CD1c-positive myeloid dendritic cell (primary cell): ENCODE results near the gene ATP2B3.

Source experiments
- DNase-seq: peaks from one replicate; pipeline ENCODE4 v3.0.0-alpha.2; 2016; ENCODE audit errors: extremely low spot score

Gene ATP2B3

DNA sequence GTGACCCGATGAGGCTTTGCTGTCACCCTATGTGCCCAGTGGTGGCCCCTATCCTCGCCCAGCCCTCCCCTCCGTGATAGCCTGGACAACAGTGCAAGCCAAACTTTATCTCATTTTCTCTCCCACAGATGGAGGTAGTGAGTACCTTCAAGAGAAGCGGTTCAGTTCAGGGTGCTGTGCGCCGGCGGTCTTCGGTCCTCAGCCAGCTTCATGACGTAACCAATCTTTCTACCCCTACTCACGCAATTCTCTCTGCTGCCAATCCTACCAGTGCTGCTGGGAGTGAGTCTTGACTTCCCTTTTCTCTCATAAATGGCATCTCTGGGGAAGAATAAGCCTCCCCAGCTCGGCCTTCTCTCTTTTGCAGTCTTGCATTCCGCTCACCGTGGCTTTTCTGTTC is 52.0 kb downstream of the ATP2B3 start:
- peak; percentile 67 for DNase-seq

GRCh38 chrX:153571534-153571908 is 54.1 kb downstream of the ATP2B3 start:
- no peak for DNase-seq

DNA sequence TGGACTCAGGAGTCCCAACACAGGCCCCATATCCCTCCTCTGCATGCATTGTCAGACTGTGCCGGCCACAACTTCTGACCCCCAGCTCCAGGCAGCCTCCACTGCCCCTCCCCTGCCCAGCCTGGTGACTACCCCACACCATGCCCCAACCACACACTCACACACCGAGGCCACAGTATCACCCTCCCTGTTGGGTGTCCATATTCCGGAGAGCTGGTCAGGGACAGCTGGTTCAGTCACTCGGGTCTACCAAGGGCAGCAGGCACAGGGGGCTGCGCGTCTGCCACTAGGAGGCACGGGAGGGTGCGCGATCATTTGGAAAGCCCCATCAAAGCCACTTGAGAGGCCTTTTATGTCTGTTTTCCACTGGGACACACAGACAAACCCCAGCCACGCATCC is 55.2 kb downstream of the ATP2B3 start:
- DNase-seq = no peak

GRCh38 chrX:153573984-153574383 is 56.5 kb downstream of the ATP2B3 start:
- DNase-seq = no peak

GRCh38 chrX:153576239-153576870 is 58.9 kb downstream of the ATP2B3 start:
- no peak for DNase-seq

DNA sequence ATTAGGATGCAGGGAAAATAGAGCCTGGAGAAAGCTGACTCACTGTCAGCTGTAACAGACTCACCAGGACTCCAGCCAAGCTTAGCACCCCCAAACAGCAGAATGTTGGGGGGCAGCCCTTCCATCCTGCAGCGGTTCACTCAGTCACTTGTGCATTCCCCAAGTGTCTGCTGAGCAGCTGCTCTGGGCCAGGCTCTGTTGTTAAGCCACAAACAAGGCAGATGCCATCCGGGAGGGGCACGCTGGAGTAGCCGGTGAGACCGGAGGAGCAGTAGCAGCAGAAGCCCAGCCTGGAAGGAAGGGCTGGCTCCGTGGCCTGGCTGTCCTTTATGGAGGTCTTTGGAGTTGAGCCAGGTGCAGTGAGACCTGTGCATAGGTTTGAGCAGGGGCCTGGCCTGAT is 59.5 kb downstream of the ATP2B3 start:
- DNase-seq = no peak

- DNase-seq = no peak
Measured at GRCh38 chrX:153578200-153578835, 60.9 kb downstream of the ATP2B3 start.

- DNase-seq = no peak
Measured at GRCh38 chrX:153578889-153579288, 61.4 kb downstream of the ATP2B3 start.

DNA sequence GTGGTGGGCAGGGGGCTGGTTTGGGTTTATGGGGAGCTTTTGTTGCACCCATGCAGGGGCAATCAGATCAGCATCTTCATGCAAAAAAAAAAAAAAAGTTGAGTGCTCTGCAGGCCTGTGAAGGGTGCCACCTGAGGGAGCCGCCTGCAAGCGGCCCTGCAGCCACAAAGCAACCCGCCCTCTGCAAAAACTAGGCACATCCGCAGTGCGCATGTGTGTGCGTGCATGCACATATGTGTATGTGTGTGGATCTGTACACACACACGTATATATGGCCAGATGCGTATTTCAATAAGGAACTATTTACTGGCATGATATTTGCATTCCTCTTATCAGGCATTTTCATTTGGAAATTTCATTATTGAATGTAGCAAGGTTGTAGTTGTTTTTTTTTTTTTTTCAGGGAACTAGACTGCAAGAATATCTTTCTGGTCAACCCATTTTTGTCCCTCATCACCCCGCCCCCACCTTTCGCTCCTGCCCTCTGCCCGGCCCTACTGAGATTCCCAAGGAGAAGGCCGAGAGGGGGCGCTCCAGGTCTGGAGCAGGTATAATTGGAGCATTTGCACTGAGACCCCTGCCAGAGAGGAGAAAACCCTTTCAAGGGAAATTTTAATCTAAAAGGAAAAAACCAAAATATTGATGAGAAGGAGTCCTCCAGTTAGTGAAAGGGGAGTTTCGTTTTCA is 63.4 kb downstream of the ATP2B3 start:
- DNase-seq = no peak

GRCh38 chrX:153582896-153583295 is 65.5 kb downstream of the ATP2B3 start:
- peak; percentile 70 for DNase-seq

DNA sequence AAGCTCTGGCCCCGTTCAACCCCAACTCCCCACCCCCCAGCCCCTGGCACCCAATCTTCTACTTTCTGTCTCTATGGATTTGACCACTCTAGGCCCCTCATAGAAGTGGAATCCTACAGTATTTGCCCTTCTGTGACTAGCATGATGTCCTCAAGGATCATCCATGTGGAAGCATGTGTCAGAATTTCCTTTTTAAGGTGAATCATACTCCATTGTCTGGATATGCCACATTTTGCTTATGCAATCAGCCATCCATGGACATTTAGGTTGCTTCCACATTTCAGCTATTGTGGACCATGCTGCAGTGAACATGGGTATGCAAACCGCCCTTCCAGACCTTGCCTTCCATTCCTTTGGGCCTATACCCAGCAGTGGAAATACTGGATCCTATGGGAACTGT is 66.0 kb downstream of the ATP2B3 start:
- DNase-seq = no peak

GRCh38 chrX:153585827-153586226 is 68.4 kb downstream of the ATP2B3 start:
- DNase-seq = no peak

DNA sequence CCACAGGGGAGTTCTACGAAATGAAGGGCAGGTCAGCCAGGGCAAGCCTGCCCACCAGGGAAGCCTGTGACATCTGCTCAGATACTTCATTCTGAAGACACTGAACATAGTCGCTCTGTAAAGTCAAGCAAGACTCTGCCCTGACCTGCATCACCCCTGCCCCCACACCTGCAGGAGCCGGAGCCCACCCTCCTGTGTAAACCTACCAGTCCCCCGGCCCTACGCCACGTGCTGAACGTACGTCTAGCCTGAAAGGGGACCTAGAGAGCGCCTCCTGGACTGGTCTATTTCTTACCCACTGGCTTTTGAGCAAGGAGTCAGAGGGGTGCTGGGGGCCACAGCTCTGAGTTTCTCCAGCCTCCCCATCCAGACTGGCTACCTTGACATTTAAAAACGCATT is 69.9 kb downstream of the ATP2B3 start:
- no peak for DNase-seq

DNA sequence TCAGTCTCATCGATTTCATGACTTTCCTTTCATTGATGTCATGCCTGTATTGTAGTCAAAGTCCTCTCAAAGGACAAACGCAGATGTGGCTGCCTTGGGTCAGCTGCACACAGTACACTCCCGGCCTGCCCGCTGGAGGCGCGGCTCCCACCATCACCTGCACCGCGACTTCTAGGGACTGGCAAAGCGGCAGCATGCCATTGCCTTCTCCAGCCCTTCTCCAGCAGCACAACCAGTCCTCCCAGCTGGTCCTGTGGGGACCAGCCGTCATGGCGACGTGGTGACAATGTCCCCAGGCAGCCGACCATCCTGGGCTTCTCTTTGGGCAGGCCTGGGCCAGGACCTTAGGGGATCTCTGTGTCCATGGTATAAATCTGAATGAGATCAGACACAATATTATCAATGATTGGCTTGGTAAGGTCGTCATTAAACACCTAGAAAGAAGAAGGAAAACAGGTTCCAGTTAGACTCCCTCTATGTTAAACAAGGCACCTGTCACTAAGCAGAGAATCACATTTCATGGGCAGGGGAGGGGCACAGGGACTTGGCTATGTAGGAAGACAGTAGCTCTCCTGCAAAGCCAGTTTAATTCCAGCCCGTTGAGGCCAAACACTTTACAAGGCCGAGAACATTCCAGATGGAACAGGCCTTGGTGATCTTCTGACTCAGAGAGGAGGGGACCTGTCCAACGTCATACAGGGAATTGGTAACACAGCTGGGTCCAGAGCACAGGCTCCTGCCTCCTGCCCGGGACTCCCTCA is 70.8 kb downstream of the ATP2B3 start:
- DNase-seq = no peak

GRCh38 chrX:153588782-153589446 is 71.5 kb downstream of the ATP2B3 start:
- no peak for DNase-seq

GRCh38 chrX:153590961-153591956 is 73.8 kb downstream of the ATP2B3 start:
- no peak for DNase-seq

DNA sequence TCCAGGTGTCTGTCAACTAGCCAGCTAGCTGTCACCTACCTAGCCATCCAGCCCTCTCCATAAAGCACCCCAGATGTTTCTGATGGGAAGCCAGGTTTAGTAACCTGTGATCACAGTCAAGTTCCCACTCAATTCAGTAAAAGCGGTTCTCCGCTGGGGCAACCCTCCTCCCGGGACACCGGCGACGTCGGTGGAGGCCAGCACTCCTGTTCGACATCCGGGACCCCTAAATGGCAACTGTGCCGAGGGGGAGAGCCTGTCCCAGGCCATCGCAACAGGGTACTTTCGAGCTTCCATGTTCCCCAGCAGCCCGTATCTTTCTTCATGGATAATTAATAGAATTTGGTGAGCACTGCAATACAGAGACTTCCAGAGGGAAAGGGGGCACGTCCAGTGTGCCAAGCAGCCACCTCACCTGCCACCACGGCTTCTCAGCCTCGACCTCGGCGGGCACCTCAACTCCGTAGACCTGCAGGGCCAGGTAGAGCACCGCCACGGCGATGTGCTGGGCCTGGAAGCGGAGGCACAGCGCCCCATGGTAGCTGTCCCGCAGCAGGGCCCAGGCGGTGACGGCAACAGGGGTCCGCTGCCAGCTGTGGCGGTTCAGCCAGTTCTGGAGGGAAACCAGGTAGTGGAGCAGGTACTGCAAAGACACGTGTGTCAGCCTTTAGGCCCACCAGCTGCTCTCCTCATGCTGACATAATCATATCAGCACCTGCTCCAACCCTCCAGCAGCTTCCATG is 74.8 kb downstream of the ATP2B3 start:
- no peak for DNase-seq

DNA sequence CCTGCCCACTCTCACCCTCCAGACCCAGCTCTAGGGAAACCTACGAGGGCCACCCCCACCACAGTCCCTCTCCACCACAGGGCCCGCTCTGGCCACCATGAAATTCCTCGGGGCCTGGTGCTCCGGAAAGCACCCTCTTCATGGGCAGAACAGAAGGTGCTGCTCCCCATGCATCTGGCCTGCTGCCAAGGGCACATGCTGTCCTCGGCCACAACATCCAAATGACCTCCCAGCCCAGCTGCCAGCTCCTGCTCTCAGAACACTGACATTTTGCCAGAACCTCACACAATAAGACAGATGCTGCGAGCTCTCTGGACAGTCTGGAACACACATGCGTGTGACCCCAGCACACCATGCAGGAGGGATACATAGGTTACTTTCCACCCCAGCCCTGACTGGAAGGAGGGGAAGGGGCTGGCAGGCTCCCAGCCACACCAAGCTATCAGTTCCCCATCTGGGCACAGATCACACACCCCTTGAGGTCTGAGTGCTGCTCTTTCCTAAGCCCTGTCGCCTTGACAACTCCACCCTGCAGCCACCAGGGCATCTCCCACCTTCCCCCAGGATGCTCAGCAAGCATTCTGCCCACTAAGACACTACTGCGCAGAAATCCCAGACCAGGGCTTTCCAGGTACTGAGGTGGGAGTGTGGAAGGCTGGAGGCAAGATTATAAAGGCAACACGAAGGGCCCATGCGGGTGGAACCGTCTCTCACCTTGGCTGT is 75.7 kb downstream of the ATP2B3 start:
- no peak for DNase-seq

DNA sequence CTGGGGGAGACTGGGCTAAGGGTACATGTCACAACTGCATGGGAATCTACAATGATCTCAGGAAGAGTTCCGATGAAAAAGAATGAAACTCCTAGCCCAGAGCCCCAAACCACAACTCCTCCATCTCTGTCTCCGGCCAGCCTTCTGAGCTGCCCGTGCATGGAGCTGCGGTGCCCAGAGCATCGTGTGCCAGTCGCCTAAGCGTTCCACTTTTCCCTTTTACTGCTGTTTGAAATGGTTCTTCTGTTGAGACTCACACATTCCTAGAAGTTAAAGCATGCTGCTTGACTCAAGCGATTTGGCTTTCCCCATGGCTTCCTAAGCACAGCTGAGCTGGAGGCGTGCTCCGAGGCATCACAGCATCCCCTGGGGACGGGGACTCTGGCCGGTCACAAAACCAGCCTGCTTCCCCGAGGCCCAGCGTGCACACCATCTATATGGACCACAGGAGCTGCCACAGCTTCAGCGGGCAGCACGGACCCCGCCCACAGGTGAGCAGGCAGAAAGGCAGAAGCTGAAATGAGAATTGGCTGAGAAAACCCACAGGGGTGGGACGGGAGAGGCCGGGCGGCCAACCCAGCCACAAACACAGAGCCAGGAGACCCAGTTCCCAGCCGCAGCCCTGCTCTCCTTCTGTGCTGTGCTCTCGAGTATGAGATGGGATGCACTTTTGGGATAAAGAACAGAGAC is 76.5 kb downstream of the ATP2B3 start:
- no peak for DNase-seq
